Peyer's patch (tissue), 4 donors: ENCODE data around the gene SEMA4D. TPM values are rescaled to one million over a fixed set of nuclear protein-coding genes. Genes with fewer than 3 reads are reported as not detected.

Experiments
- DNase-seq, 3 donors: peaks; one replicate each; pipeline ENCODE4 v3.0.0-alpha.2; 2017 to 2019
- H3K27ac ChIP-seq, 4 donors: fragments of 200-600 bp; sonication (generic); one replicate each; pipeline ENCODE4 v1.5.1; 2016 to 2019
- H3K27me3 ChIP-seq, 2 donors: fragments of 200-600 bp; sonication (generic); one replicate each; pipeline ENCODE4 v1.5.1; 2019
- H3K36me3 ChIP-seq, 3 donors: fragments of 200-600 bp; sonication (generic); one replicate each; pipeline ENCODE4 v1.5.1; 2016 to 2019
- H3K4me1 ChIP-seq, 4 donors: fragments of 200-600 bp; sonication (generic); one replicate each; pipeline ENCODE4 v1.5.1; 2016 to 2019
- H3K4me3 ChIP-seq, 4 donors: fragments of 200-600 bp; sonication (generic); 1 replicate in 3 of 4; 2 replicates in 1 of 4; pipeline ENCODE4 v1.5.1; 2016 to 2019; ENCODE audit warnings: mild to moderate bottlenecking in 1 of 4
- H3K9me3 ChIP-seq, 4 donors: fragments of 200-600 bp; sonication (generic); one replicate each; pipeline ENCODE4 v1.5.1; 2016 to 2019; ENCODE audit warnings: mild to moderate bottlenecking in 1 of 4
- POLR2A ChIP-seq, 2 donors: fragments of 450-650 bp; IDR thresholded peaks; one replicate each; pipeline ENCODE4 v1.5.1; 2017; ENCODE audit warnings: antibody characterized with exemption in 2 of 2, mild to moderate bottlenecking in 2 of 2, moderate library complexity in 2 of 2
- total RNA-seq, 4 donors: library from RNA; depleted of rRNA; stranded (reverse); fragments of >200 nt; gene quantifications; one replicate each; pipeline ENCODE4 v1.1.0, GENCODE V29; 2016
- TF ChIP-seq, protein P1 (sequence below), 6 experiments: fragments of 450-650 bp in 4 of 6; fragments of 200-600 bp in 2 of 6; sonication (generic) in 1 of 6; IDR thresholded peaks; one replicate each; pipeline ENCODE4 v1.5.1; 2017 to 2019; ENCODE audit warnings: antibody characterized with exemption in 6 of 6, mild to moderate bottlenecking in 3 of 6, moderate library complexity in 1 of 6

Gene SEMA4D
- total RNA-seq, 4 donors from 2014 or later = 24.3 to 124 (median 30.0) TPM

DNA sequence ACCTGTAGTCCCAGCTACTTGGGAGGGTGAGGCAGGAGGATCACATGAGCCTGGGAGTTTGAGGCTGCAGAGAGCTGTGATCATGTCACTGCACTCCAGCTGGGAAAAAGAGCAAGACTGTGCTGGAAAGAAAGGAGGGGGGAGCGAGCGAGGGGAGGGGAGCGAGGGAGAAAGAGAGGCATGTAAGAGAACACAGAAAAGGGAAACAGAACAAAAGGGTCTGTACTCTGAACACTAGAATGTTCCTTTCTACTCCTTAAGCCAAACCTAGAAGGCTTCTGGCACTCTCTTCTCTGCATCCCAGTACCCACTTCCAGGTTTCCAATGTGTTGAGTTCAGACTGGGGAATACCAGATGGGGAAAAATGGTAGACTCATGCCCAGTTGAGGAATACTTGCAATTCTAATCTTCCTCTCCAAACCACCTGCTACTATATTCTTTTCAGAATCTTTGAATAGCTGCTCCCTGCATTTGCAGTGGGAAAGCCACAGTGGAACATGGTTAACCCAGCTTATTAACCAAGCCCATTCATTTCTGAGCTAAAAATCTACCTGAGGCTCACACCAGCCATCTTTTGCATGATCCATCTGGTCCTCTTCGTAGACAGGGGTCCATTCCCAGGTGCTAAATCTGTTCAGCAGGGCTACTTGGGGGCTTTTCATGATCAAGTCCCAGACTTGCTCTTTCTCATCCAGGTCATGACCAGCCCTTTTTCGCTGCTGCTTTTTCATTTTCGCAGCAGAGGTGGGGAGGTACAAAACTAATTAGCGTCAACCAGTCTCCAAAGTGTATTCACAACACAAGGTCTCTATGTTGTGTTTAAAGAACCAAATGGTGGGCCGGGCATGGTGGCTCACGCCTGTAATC lies 34.9 kb downstream of the SEMA4D start:
- no peaks in the 10 kb centered on the region for H3K36me3 ChIP-seq
- no peak overlapping the region for H3K4me3 ChIP-seq
- TF ChIP-seq, protein P1, sequence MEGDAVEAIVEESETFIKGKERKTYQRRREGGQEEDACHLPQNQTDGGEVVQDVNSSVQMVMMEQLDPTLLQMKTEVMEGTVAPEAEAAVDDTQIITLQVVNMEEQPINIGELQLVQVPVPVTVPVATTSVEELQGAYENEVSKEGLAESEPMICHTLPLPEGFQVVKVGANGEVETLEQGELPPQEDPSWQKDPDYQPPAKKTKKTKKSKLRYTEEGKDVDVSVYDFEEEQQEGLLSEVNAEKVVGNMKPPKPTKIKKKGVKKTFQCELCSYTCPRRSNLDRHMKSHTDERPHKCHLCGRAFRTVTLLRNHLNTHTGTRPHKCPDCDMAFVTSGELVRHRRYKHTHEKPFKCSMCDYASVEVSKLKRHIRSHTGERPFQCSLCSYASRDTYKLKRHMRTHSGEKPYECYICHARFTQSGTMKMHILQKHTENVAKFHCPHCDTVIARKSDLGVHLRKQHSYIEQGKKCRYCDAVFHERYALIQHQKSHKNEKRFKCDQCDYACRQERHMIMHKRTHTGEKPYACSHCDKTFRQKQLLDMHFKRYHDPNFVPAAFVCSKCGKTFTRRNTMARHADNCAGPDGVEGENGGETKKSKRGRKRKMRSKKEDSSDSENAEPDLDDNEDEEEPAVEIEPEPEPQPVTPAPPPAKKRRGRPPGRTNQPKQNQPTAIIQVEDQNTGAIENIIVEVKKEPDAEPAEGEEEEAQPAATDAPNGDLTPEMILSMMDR (IDR thresholded peaks at IDR 0.05) = no peak
- no peak for TF ChIP-seq POLR2A (IDR thresholded peaks at IDR 0.05)
- peak in 1 of 3 donors; percentile 4 for DNase-seq
- peaks cover 0 to 33% (median 11%) of the 10 kb centered on the region in 4 donors for H3K4me1 ChIP-seq
- peak overlapping the region; percentile 14 to 96 (median 60) for H3K27ac ChIP-seq
- no peaks in the 10 kb centered on the region for H3K27me3 ChIP-seq
- no peaks in the 10 kb centered on the region for H3K9me3 ChIP-seq

DNA sequence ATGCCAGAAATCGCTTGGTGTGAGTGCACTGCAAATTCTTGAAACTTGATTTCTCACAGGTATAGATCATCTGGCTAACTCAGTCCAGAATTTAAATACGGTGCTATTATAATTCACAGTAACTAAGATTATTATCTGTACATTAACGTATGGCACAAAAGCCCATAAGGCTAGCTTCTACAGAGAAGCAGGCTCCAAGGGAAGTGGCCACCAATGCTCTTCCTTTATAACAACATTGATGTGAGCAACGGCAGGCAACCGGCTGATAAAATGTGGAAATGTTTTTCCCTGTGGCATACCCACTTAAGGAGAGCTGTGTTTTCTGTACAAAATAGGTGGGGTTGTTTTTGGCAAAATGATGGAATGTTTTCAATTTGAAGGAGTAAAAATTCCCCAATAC lies 35.7 kb downstream of the SEMA4D start:
- peaks cover 0 to 24% (median 9%) of the 10 kb centered on the region in 4 donors for H3K4me1 ChIP-seq
- no peak for DNase-seq
- H3K27me3 ChIP-seq = no peaks in the 10 kb centered on the region
- H3K36me3 ChIP-seq = no peaks in the 10 kb centered on the region
- no peak overlapping the region for H3K4me3 ChIP-seq
- peak overlapping the region in 1 of 4 donors; percentile 90 for H3K27ac ChIP-seq
- TF ChIP-seq, protein P1 (IDR thresholded peaks at IDR 0.05) = no peak
- TF ChIP-seq POLR2A (IDR thresholded peaks at IDR 0.05) = no peak
- no peaks in the 10 kb centered on the region for H3K9me3 ChIP-seq

DNA sequence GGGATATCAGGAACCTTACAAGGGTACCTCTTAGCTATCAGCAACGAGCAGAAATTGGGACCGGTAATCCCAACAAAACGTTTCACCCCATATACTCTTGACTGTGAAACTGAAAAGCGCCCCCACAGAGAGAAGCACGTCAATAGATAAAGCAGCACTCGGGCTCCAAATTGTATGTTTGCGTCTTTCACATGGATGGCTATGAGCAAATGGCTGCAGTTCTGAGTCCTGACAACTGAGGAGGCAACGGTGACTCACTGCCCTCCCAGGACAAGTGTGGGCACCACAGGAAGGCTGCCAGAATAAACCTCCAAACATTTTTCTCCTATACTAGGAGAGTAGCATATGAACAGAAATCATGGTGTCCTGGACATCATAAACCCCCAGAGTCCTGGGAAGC lies 36.6 kb downstream of the SEMA4D start:
- peak in 1 of 3 donors; percentile 11 for DNase-seq
- no peaks in the 10 kb centered on the region for H3K9me3 ChIP-seq
- H3K4me3 ChIP-seq = no peak overlapping the region
- no peaks in the 10 kb centered on the region for H3K36me3 ChIP-seq
- peak overlapping the region in 1 of 4 donors; percentile 38 for H3K27ac ChIP-seq
- no peaks in the 10 kb centered on the region for H3K27me3 ChIP-seq
- peaks cover 0 to 18% (median 8%) of the 10 kb centered on the region in 4 donors for H3K4me1 ChIP-seq
- TF ChIP-seq, protein P1 (IDR thresholded peaks at IDR 0.05) = no peak
- no peak for TF ChIP-seq POLR2A (IDR thresholded peaks at IDR 0.05)

DNA sequence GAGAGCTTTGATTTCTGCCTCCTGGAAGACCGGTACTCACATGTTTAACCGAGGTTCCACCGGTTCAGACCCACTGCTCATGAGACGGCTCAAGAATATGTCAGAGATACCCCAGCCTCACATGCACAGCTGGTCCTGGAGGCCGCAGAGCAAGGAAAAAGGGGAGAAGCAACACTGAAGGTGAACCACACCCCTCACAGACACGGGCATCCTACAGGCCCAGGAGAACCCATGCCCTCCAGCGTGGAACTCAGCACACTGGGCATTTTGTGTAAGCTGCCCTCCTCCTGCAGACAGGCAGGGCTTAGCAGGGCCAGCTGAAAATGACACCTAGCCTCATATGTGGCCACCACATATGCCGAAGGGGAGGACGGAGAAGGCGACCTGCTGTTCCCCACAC lies 37.4 kb downstream of the SEMA4D start:
- Histone ChIP-seq H3K9me3 (no peaks in the 10 kb centered on the region), H3K4me1 (peaks cover 0 to 23% (median 4%) of the 10 kb centered on the region in 4 donors), H3K36me3 (no peaks in the 10 kb centered on the region), H3K27ac (peak overlapping the region in 1 of 4 donors; percentile 38), H3K4me3 (no peak overlapping the region), H3K27me3 (no peaks in the 10 kb centered on the region)
- TF ChIP-seq, protein P1 (IDR thresholded peaks at IDR 0.05) = no peak
- TF ChIP-seq POLR2A (IDR thresholded peaks at IDR 0.05) = no peak
- peak in 1 of 3 donors; percentile 34 for DNase-seq

DNA sequence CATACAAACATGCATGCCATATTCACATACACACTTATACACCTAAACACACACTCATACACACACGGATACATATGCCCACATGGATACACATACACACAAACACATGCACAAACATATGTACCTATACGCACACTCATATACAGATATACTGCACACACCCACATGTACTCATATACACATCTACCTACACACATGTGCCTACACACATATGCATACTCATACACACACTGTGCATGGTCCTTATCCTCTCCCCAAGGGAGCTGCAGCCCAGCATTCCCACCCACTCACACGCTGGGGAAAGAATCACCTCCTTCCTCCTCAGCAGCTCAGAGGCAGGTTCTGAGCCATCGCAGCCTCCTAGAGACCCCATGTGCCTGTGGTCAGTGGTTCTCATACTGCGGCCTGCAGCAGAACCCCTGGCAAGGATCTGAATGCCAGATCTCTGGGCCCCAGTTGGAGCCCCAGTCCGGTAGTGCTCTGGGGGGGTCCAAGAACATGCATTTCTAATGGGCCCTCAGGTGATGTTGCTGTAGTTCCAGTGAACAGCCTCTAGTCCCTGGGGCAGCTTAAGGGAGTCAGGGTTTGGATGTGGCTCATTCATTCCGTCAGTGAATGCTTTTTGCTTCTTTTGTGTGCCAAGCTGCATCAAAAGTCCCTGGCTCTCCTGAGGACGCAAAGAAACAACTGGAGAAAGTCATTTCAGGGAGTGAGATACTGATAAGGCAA lies 39.0 kb downstream of the SEMA4D start:
- Histone ChIP-seq H3K36me3 (peaks cover 0 to 8% (median 0%) of the 10 kb centered on the region in 3 donors), H3K27me3 (no peaks in the 10 kb centered on the region), H3K9me3 (no peaks in the 10 kb centered on the region), H3K4me3 (no peak overlapping the region), H3K4me1 (peaks cover 0 to 22% (median 9%) of the 10 kb centered on the region in 4 donors), H3K27ac (peak overlapping the region in 1 of 4 donors; percentile 35)
- TF ChIP-seq POLR2A (IDR thresholded peaks at IDR 0.05) = no peak
- TF ChIP-seq, protein P1 (IDR thresholded peaks at IDR 0.05) = no peak
- DNase-seq = no peak
